Erythroblast (primary cell): ENCODE results near the gene NRAS.

Experiments
- GATA1 ChIP-seq: IDR thresholded peaks from 2 replicates; pipeline ENCODE4 v1.6.1; 2011; ENCODE audit warnings: low read depth, mild to moderate bottlenecking, control low read depth, low read length, moderate library complexity
- POLR2A ChIP-seq: IDR thresholded peaks from 2 replicates; pipeline ENCODE4 v1.6.1; 2011; ENCODE audit warnings: mild to moderate bottlenecking, low read length

DNA sequence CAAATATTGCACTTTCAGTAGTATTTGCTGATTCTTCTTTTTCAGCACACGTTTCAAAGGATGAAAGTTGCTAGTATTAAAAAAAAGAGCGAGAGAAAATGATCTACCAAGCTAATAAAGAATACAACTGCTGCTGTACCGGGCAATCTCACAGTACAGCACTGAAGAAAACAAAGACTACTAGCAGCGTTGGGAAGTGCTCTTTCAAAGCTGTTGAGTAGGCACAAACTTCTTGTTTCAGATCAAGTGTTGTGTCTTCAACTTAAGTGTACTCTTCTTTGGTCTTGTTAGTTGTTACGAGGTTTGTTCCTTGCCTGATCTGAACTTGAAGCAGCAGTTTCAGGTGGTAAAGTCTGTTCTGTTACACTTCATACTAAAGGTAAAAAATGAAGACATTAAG lies 33.3 kb upstream of the NRAS start:
- TF ChIP-seq POLR2A: no peak
- TF ChIP-seq GATA1: no peak
